Loucy (cell line): ENCODE measurements around the gene ATF6.

Source experiments
- H2AFZ ChIP-seq: fragments of 200-600 bp; sonication (generic); 2 replicates; pipeline ENCODE4 v1.6.0; 2016; ENCODE audit warnings: antibody characterized with exemption, mild to moderate bottlenecking, low read length, moderate library complexity
- H3F3A ChIP-seq: fragments of 200-600 bp; 2 replicates; pipeline ENCODE4 v1.6.0; 2016; ENCODE audit warnings: antibody characterized with exemption, low read depth, mild to moderate bottlenecking
- H3K27me3 ChIP-seq: fragments of 200-600 bp; sonication (generic); 2 replicates; pipeline ENCODE4 v1.6.1; 2014; ENCODE audit warnings: low read length, mild to moderate bottlenecking; ENCODE audit not compliant: insufficient read depth, poor library complexity, severe bottlenecking
- H3K36me3 ChIP-seq: fragments of 200-600 bp; sonication (generic); 2 replicates; pipeline ENCODE4 v1.6.1; 2016; ENCODE audit warnings: low read length; ENCODE audit not compliant: insufficient read depth
- H3K4me1 ChIP-seq: fragments of 200-600 bp; sonication (generic); 2 replicates; pipeline ENCODE4 v1.5.1; 2014; ENCODE audit warnings: low read length, mild to moderate bottlenecking; ENCODE audit not compliant: insufficient read depth, poor library complexity, severe bottlenecking
- H3K4me2 ChIP-seq: fragments of 200-600 bp; sonication (generic); 2 replicates; pipeline ENCODE4 v1.6.0; 2014; ENCODE audit warnings: antibody characterized with exemption, low read length, low read depth, mild to moderate bottlenecking; ENCODE audit not compliant: poor library complexity, severe bottlenecking
- H3K4me3 ChIP-seq: fragments of 200-600 bp; sonication (generic); 2 replicates; pipeline ENCODE4 v1.5.1; 2014; ENCODE audit warnings: low read length, mild to moderate bottlenecking, mixed read lengths; ENCODE audit not compliant: poor library complexity, severe bottlenecking
- H3K79me2 ChIP-seq: fragments of 200-600 bp; sonication (generic); 2 replicates; pipeline ENCODE4 v1.6.1; 2014; ENCODE audit warnings: low read length; ENCODE audit not compliant: insufficient read depth
- H3K9ac ChIP-seq: fragments of 200-600 bp; sonication (generic); 2 replicates; pipeline ENCODE4 v1.6.0; 2014; ENCODE audit warnings: mild to moderate bottlenecking, low read depth, low read length, moderate library complexity; ENCODE audit not compliant: poor library complexity, severe bottlenecking
- H3K9me2 ChIP-seq: fragments of 200-600 bp; sonication (generic); replicated peaks from 2 replicates; pipeline ENCODE4 v1.6.1; 2016; ENCODE audit warnings: low read depth, low read length, mixed read lengths
- H3K9me3 ChIP-seq: fragments of 200-600 bp; sonication (generic); 2 replicates; pipeline ENCODE4 v1.6.1; 2014; ENCODE audit warnings: mild to moderate bottlenecking, antibody characterized with exemption, low read length, low read depth; ENCODE audit not compliant: insufficient read depth
- H4K20me1 ChIP-seq: fragments of 200-600 bp; sonication (generic); 2 replicates; pipeline ENCODE4 v1.6.0; 2014; ENCODE audit warnings: antibody characterized with exemption, low read length, mild to moderate bottlenecking; ENCODE audit not compliant: insufficient read depth, poor library complexity, severe bottlenecking
- EZH2phosphoT487 ChIP-seq: fragments of 200-600 bp; IDR thresholded peaks from 2 replicates; pipeline ENCODE4 v1.6.1; 2018; ENCODE audit warnings: antibody characterized with exemption, mild to moderate bottlenecking, moderate library complexity, borderline replicate concordance
- TF ChIP-seq, protein P1 (sequence below): fragments of 200-600 bp; sonication (generic); conservative IDR thresholded peaks from 2 replicates; pipeline ENCODE4 v1.5.1; 2014; ENCODE audit warnings: mild to moderate bottlenecking, antibody characterized with exemption, low read length

Gene ATF6

DNA sequence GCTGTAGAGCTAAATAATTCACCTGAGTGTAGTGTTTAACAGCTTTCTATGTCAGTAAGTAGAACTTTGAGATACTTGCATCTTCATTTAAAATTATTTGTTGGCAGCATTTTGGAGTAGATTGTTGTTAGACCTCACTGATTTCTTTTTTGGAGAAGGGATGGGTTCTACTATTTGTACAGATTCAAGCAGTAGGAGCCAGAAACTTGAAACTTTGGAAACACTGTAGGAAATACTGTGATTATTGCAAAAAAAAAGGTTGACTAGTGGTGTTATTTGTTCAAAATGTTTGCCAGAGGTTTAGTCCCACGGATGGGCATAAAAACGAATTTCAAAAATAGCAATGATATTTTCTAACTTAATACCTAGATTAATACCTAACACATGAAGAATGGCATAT, 102.7 kb downstream of the ATF6 start:
- Histone ChIP-seq H3K9me3 (no peaks in the 10 kb centered on the region), H3K9ac (no peak overlapping the region), H3K4me2 (no peak overlapping the region), H3K9me2 (no peaks in the 10 kb centered on the region), H3F3A (no peaks in the 10 kb centered on the region), H3K27me3 (no peaks in the 10 kb centered on the region), H3K4me3 (no peak overlapping the region), H3K4me1 (no peaks in the 10 kb centered on the region), H3K36me3 (peaks cover 60% of the 10 kb centered on the region), H2AFZ (no peak overlapping the region), H4K20me1 (no peaks in the 10 kb centered on the region), H3K79me2 (no peaks in the 10 kb centered on the region)
- no peak for TF ChIP-seq EZH2phosphoT487
- TF ChIP-seq, protein P1, sequence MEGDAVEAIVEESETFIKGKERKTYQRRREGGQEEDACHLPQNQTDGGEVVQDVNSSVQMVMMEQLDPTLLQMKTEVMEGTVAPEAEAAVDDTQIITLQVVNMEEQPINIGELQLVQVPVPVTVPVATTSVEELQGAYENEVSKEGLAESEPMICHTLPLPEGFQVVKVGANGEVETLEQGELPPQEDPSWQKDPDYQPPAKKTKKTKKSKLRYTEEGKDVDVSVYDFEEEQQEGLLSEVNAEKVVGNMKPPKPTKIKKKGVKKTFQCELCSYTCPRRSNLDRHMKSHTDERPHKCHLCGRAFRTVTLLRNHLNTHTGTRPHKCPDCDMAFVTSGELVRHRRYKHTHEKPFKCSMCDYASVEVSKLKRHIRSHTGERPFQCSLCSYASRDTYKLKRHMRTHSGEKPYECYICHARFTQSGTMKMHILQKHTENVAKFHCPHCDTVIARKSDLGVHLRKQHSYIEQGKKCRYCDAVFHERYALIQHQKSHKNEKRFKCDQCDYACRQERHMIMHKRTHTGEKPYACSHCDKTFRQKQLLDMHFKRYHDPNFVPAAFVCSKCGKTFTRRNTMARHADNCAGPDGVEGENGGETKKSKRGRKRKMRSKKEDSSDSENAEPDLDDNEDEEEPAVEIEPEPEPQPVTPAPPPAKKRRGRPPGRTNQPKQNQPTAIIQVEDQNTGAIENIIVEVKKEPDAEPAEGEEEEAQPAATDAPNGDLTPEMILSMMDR = no peak

DNA sequence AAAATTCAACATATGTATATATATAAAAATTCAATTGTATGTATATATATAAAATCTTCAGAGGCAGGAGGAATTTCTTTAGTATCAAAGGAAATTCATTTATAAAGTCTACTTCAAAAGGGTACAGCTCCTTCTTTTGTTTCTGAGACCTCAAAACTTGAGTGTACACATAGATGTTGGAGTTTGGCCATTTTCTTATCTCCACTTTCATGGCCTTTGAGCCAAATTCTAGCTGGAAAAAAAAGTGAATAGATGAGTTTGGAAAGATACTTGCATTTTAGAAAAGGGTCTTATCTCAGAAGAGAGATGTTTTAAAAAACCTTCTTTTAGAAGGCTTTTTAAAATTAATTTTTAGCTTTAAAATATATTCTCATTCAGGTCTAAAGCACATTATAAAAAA, 103.2 kb downstream of the ATF6 start:
- no peaks in the 10 kb centered on the region for H3F3A ChIP-seq
- TF ChIP-seq EZH2phosphoT487 = no peak
- TF ChIP-seq, protein P1 = no peak
- no peaks in the 10 kb centered on the region for H3K4me1 ChIP-seq
- H3K79me2 ChIP-seq = no peaks in the 10 kb centered on the region
- H3K9me2 ChIP-seq = no peaks in the 10 kb centered on the region
- H3K9me3 ChIP-seq = no peaks in the 10 kb centered on the region
- no peak overlapping the region for H3K9ac ChIP-seq
- no peaks in the 10 kb centered on the region for H4K20me1 ChIP-seq
- no peak overlapping the region for H2AFZ ChIP-seq
- H3K36me3 ChIP-seq = peaks cover 55% of the 10 kb centered on the region
- no peak overlapping the region for H3K4me2 ChIP-seq
- H3K4me3 ChIP-seq = no peak overlapping the region
- no peaks in the 10 kb centered on the region for H3K27me3 ChIP-seq

DNA sequence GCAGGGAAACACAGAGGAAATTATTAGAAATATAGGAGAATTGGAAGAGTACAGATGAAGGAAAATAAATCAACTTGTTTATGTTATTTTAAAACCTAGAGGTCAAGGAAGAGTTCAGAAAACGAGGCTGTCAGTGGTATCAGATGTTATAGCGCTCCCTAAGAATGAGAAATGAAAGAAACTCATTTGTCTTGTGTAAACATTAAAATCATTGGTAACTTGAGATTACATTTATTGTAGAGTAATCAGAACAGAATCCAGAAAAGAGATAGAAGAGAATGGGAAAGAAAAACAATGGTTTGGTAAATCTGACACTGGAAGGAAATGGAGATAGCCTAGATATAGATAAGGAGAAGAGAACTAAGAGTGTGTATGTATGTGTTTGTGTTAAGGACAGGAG, 106.4 kb downstream of the ATF6 start:
- Histone ChIP-seq H3K4me1 (no peaks in the 10 kb centered on the region), H3K4me3 (no peak overlapping the region), H3K9me2 (no peaks in the 10 kb centered on the region), H3K4me2 (no peak overlapping the region), H3K9ac (no peak overlapping the region), H2AFZ (no peak overlapping the region), H3K9me3 (no peaks in the 10 kb centered on the region), H3K27me3 (no peaks in the 10 kb centered on the region), H4K20me1 (no peaks in the 10 kb centered on the region), H3K79me2 (no peaks in the 10 kb centered on the region), H3K36me3 (peaks cover 34% of the 10 kb centered on the region; the same call in 1 of the 2 replicates), H3F3A (no peaks in the 10 kb centered on the region)
- TF ChIP-seq, protein P1 = no peak
- no peak for TF ChIP-seq EZH2phosphoT487
